Measurements from ENCODE around the gene NLGN3.

The NLGN3 gene

GRCh38 chrX:71144651-71145050 is at the start of gene NLGN3:
TSS of gene NLGN3 (plus strand) at chrX:71144841. CDS start at chrX:71147750, 2,909 bp downstream.
- H3K4me3 Mint-ChIP-seq = peak within 1 kb of the TSS; percentile 19
- ATAC-seq = no peak
- H3K9me3 Mint-ChIP-seq = no peaks in the 10 kb centered on the region
- peaks cover 37% of the 10 kb centered on the region for H3K36me3 Mint-ChIP-seq
- H3K4me1 Mint-ChIP-seq = peaks cover 8% of the 10 kb centered on the region
- no peak for DNase-seq (ENCODE audit: low spot score in 2 of 2)
- no peak within 1 kb of the TSS for H3K27ac Mint-ChIP-seq

GRCh38 chrX:71095033-71095432 is 49.6 kb upstream of the NLGN3 start:
- DNase-seq (ENCODE audit: low spot score in 2 of 2) = no peak
- Mint-ChIP-seq H3K9me3 (no peaks in the 10 kb centered on the region), H3K4me1 (peaks cover 32% of the 10 kb centered on the region), H3K4me3 (peak overlapping the region; percentile 90), H3K36me3 (peaks cover 5% of the 10 kb centered on the region), H3K27ac (peak overlapping the region; percentile 94)
- no peak for ATAC-seq

- H3K27ac Mint-ChIP-seq = peak within 1 kb of the TSS; percentile 94
- ATAC-seq = peak; percentile 92
- H3K36me3 Mint-ChIP-seq = peaks cover 8% of the 10 kb centered on the region
- H3K4me1 Mint-ChIP-seq = peaks cover 35% of the 10 kb centered on the region
- DNase-seq (ENCODE audit: low spot score in 2 of 2) = peak; percentile 69 to 87
- H3K9me3 Mint-ChIP-seq = no peaks in the 10 kb centered on the region
- H3K4me3 Mint-ChIP-seq = peak within 1 kb of the TSS; percentile 90
Measured at GRCh38 chrX:71095555-71095980, 49.1 kb upstream of the NLGN3 start, which contains the start of gene FOXO4. TSS of gene FOXO4 (plus strand) at chrX:71095851. CDS start at chrX:71096529, 678 bp downstream.

- ATAC-seq (peak; percentile 55), DNase-seq (ENCODE audit: low spot score in 2 of 2) (no peak)
- peak overlapping the region; percentile 94 for H3K27ac Mint-ChIP-seq
- H3K36me3 Mint-ChIP-seq = peaks cover 14% of the 10 kb centered on the region
- H3K4me1 Mint-ChIP-seq = peaks cover 41% of the 10 kb centered on the region
- H3K4me3 Mint-ChIP-seq = peak overlapping the region; percentile 90
- no peaks in the 10 kb centered on the region for H3K9me3 Mint-ChIP-seq
Measured at GRCh38 chrX:71095981-71096759, 48.5 kb upstream of the NLGN3 start.

- peak overlapping the region; percentile 90 for H3K4me3 Mint-ChIP-seq
- no peak for DNase-seq (ENCODE audit: low spot score in 2 of 2)
- peak overlapping the region; percentile 94 for H3K27ac Mint-ChIP-seq
- peaks cover 46% of the 10 kb centered on the region for H3K4me1 Mint-ChIP-seq
- peaks cover 19% of the 10 kb centered on the region for H3K36me3 Mint-ChIP-seq
- ATAC-seq = no peak
- H3K9me3 Mint-ChIP-seq = no peaks in the 10 kb centered on the region
Measured at GRCh38 chrX:71096760-71097032, 47.9 kb upstream of the NLGN3 start.

- H3K27ac Mint-ChIP-seq = peak overlapping the region; percentile 48
- H3K4me3 Mint-ChIP-seq = peak overlapping the region; percentile 90
- DNase-seq (ENCODE audit: low spot score in 2 of 2) (peak in 1 of 2 donors; percentile 69), ATAC-seq (peak; percentile 64)
- H3K9me3 Mint-ChIP-seq = no peaks in the 10 kb centered on the region
- H3K4me1 Mint-ChIP-seq = peaks cover 57% of the 10 kb centered on the region
- peaks cover 32% of the 10 kb centered on the region for H3K36me3 Mint-ChIP-seq
Measured at GRCh38 chrX:71098302-71098701, 46.3 kb upstream of the NLGN3 start.

GRCh38 chrX:71098951-71099506 is 45.6 kb upstream of the NLGN3 start:
- Mint-ChIP-seq H3K36me3 (peaks cover 35% of the 10 kb centered on the region), H3K9me3 (no peaks in the 10 kb centered on the region), H3K4me3 (no peak overlapping the region), H3K4me1 (peaks cover 64% of the 10 kb centered on the region), H3K27ac (peak overlapping the region; percentile 63)
- DNase-seq (ENCODE audit: low spot score in 2 of 2) (no peak), ATAC-seq (no peak)

GRCh38 chrX:71099736-71100135 is 44.9 kb upstream of the NLGN3 start:
- Mint-ChIP-seq H3K9me3 (no peaks in the 10 kb centered on the region), H3K4me3 (no peak overlapping the region), H3K27ac (peak overlapping the region; percentile 63), H3K4me1 (peaks cover 71% of the 10 kb centered on the region), H3K36me3 (peaks cover 41% of the 10 kb centered on the region)
- DNase-seq (ENCODE audit: low spot score in 2 of 2) = no peak
- no peak for ATAC-seq

- Mint-ChIP-seq H3K9me3 (no peaks in the 10 kb centered on the region), H3K27ac (peak overlapping the region; percentile 92), H3K36me3 (peaks cover 51% of the 10 kb centered on the region), H3K4me3 (no peak overlapping the region), H3K4me1 (peaks cover 69% of the 10 kb centered on the region)
- ATAC-seq (no peak), DNase-seq (ENCODE audit: low spot score in 2 of 2) (no peak)
Measured at GRCh38 chrX:71100581-71101505, 43.8 kb upstream of the NLGN3 start.

- Mint-ChIP-seq H3K4me3 (peak overlapping the region; percentile 87), H3K36me3 (peaks cover 65% of the 10 kb centered on the region), H3K27ac (peak overlapping the region; percentile 92), H3K4me1 (peaks cover 83% of the 10 kb centered on the region), H3K9me3 (no peaks in the 10 kb centered on the region)
- ATAC-seq (no peak), DNase-seq (ENCODE audit: low spot score in 2 of 2) (no peak)
Measured at GRCh38 chrX:71102292-71102691, 42.3 kb upstream of the NLGN3 start.

GRCh38 chrX:71103110-71103983 is 41.3 kb upstream of the NLGN3 start:
- Mint-ChIP-seq H3K9me3 (no peaks in the 10 kb centered on the region), H3K27ac (peak overlapping the region; percentile 92), H3K4me1 (peaks cover 87% of the 10 kb centered on the region), H3K36me3 (peaks cover 76% of the 10 kb centered on the region), H3K4me3 (peak overlapping the region; percentile 87)
- DNase-seq (ENCODE audit: low spot score in 2 of 2) = peak in 1 of 2 donors; percentile 64
- ATAC-seq = peak; percentile 57

- peaks cover 95% of the 10 kb centered on the region for H3K36me3 Mint-ChIP-seq
- H3K27ac Mint-ChIP-seq = peak overlapping the region; percentile 95
- H3K4me3 Mint-ChIP-seq = peak overlapping the region; percentile 87
- ATAC-seq = no peak
- peaks cover 77% of the 10 kb centered on the region for H3K4me1 Mint-ChIP-seq
- H3K9me3 Mint-ChIP-seq = no peaks in the 10 kb centered on the region
- no peak for DNase-seq (ENCODE audit: low spot score in 2 of 2)
Measured at GRCh38 chrX:71105628-71106027, 39.0 kb upstream of the NLGN3 start.

- DNase-seq (ENCODE audit: low spot score in 2 of 2) (no peak), ATAC-seq (peak; percentile 70)
- peaks cover 69% of the 10 kb centered on the region for H3K4me1 Mint-ChIP-seq
- H3K4me3 Mint-ChIP-seq = peak within 1 kb of the TSS; percentile 87
- no peaks in the 10 kb centered on the region for H3K9me3 Mint-ChIP-seq
- peaks cover 95% of the 10 kb centered on the region for H3K36me3 Mint-ChIP-seq
- H3K27ac Mint-ChIP-seq = peak within 1 kb of the TSS; percentile 95
Measured at GRCh38 chrX:71106427-71106826, 38.2 kb upstream of the NLGN3 start, which contains the start of gene CXorf65. TSS of gene CXorf65 (minus strand) at chrX:71106740. CDS start at chrX:71106556, 184 bp downstream.

GRCh38 chrX:71107245-71107644 is 37.4 kb upstream of the NLGN3 start:
- H3K36me3 Mint-ChIP-seq = peaks cover 95% of the 10 kb centered on the region
- ATAC-seq = no peak
- H3K4me3 Mint-ChIP-seq = peak overlapping the region; percentile 87
- peaks cover 72% of the 10 kb centered on the region for H3K4me1 Mint-ChIP-seq
- peak overlapping the region; percentile 95 for H3K27ac Mint-ChIP-seq
- no peak for DNase-seq (ENCODE audit: low spot score in 2 of 2)
- no peaks in the 10 kb centered on the region for H3K9me3 Mint-ChIP-seq
